Measurements from ENCODE around the gene DNAJC15. TPM values are rescaled to one million over a fixed set of nuclear protein-coding genes. Genes with fewer than 3 reads are reported as not detected.

DNAJC15 gene
- total and polyA plus RNA-seq, 11 donors, result 12.8 to 39.2 (median 25.9) TPM

DNA sequence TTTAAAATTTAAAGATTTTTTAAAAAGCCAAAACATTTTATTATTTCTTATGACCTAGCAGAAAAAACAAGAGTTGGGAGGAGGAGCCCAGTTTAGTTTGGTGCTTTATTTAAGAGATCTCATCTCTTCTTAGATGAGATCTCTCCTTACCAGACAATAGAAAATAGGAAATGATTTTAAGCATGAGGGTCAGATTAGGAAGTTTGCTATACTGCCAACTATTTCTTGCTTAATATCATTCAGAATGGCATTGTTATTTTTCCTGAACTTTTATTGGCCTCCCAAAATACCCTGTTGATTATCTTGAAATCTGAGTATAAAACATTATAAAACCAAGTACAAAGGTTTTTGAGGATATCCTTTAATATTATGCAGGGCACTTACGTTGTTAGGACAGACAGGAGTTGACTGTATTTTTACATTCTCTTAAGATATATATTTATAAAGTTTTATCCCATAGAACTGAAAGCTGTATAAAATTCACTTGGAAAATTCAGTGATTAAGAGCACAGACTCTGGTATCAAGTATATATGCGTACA, 56.1 kb downstream of the DNAJC15 start:
- DNase-seq (no peak), ATAC-seq (peak in 2 of 4 donors; percentile 41 to 44)
- Histone ChIP-seq H3K36me3 (peaks cover 0 to 15% (median 3%) of the 10 kb centered on the region in 9 donors), H3K4me1 (peaks cover 0 to 39% (median 18%) of the 10 kb centered on the region in 12 donors), H3K4me3 (no peak overlapping the region), H3K27me3 (no peaks in the 10 kb centered on the region), H3K9me3 (peaks cover 0 to 5% (median 0%) of the 10 kb centered on the region in 12 donors), H3K27ac (peak overlapping the region in 2 of 12 donors; percentile 20 to 26)
- no peak for TF ChIP-seq CTCF (IDR thresholded peaks at IDR 0.05)
- no peak for TF ChIP-seq POLR2A (IDR thresholded peaks at IDR 0.05)
- WGBS, 4 donors, result 77 to 86% (median 85%) methylated on average over 2 of the region's 2 CpGs
- intact Hi-C loops (cut with DNase I), result loop anchor here in 2 of 10 donors (5.0 to 10.0 kb wide), 2 partner anchors 57 to 95 kb away; partner anchors contain the start of gene DNAJC15 (in 1 of the 2)

DNA sequence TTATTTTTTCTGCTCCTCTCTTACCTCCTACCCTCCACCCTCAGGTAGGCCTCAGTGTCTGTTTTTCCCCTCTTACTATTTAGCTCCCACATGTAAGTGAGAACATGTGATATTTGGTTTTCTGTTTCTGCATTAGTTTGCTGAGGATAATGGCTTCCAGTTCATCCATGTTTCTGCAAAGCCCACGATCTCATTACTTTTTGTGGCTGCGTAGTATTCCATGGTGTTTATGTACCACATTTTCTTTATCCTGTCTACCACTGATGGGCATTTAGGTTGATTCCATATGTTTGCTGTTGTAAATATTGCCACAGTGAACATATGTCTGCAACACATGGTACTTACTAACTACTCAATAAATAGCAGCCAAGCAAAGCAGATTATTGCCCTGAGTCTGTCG, 56.8 kb downstream of the DNAJC15 start:
- Histone ChIP-seq H3K4me3 (no peak overlapping the region), H3K9me3 (peaks cover 0 to 5% (median 0%) of the 10 kb centered on the region in 12 donors), H3K4me1 (peaks cover 0 to 39% (median 17%) of the 10 kb centered on the region in 12 donors), H3K36me3 (peaks cover 0 to 17% (median 3%) of the 10 kb centered on the region in 9 donors), H3K27ac (peak overlapping the region in 2 of 12 donors; percentile 20 to 26), H3K27me3 (no peaks in the 10 kb centered on the region)
- DNase-seq (no peak), ATAC-seq (no peak)
- 96 to 99% (median 98%) methylated on average over 3 of the region's 3 CpGs for WGBS, 4 donors
- intact Hi-C loops (cut with DNase I), result loop anchor here in 6 of 10 donors (5.0 to 10.0 kb wide), 3 partner anchors 108 to 795 kb away; partner anchors contain the start of genes CCDC122 (in 3 of the 6) and LACC1 (in 3 of the 6)
- TF ChIP-seq CTCF (IDR thresholded peaks at IDR 0.05) (no peak), POLR2A (IDR thresholded peaks at IDR 0.05) (no peak)

- Histone ChIP-seq H3K4me1 (peaks cover 0 to 24% (median 14%) of the 10 kb centered on the region in 12 donors), H3K27ac (no peak overlapping the region), H3K27me3 (no peaks in the 10 kb centered on the region), H3K9me3 (peaks cover 0 to 5% (median 0%) of the 10 kb centered on the region in 12 donors), H3K36me3 (peaks cover 0 to 17% (median 3%) of the 10 kb centered on the region in 9 donors), H3K4me3 (no peak overlapping the region)
- no peak for DNase-seq
- no peak for ATAC-seq
- WGBS, 4 donors, result 77 to 91% (median 86%) methylated on average over 2 of the region's 2 CpGs
- intact Hi-C loops (cut with DNase I), result loop anchor here in 6 of 10 donors (5.0 to 10.0 kb wide), 3 partner anchors 110 to 793 kb away; partner anchors contain the start of genes CCDC122 (in 3 of the 6) and LACC1 (in 3 of the 6)
- TF ChIP-seq POLR2A (IDR thresholded peaks at IDR 0.05) (no peak), CTCF (IDR thresholded peaks at IDR 0.05) (no peak)
These were observed 58.5 kb downstream of the DNAJC15 start for GRCh38 chr13:43081866-43082265.

- intact Hi-C loops (cut with DNase I), result loop anchor here in 6 of 10 donors (5.0 to 10.0 kb wide), 3 partner anchors 111 to 791 kb away; partner anchors contain the start of genes CCDC122 (in 3 of the 6) and LACC1 (in 3 of the 6)
These were observed 60.4 kb downstream of the DNAJC15 start for GRCh38 chr13:43083750-43084149.

More at GRCh38 chr13:43083750-43084149, 60.4 kb downstream of the DNAJC15 start:
- Histone ChIP-seq H3K4me3 (no peak overlapping the region), H3K27me3 (no peaks in the 10 kb centered on the region), H3K9me3 (peaks cover 0 to 5% (median 0%) of the 10 kb centered on the region in 12 donors), H3K27ac (no peak overlapping the region), H3K4me1 (peaks cover 0 to 27% (median 5%) of the 10 kb centered on the region in 12 donors), H3K36me3 (peaks cover 0 to 17% (median 3%) of the 10 kb centered on the region in 9 donors)
- TF ChIP-seq CTCF (IDR thresholded peaks at IDR 0.05) (no peak), POLR2A (IDR thresholded peaks at IDR 0.05) (no peak)
- DNase-seq, result no peak
- ATAC-seq, result no peak

All from heart left ventricle (tissue), 16 donors.